H1 (cell line): ENCODE data around the gene CDC42SE2. TPM values are rescaled to one million over a fixed set of nuclear protein-coding genes. Genes with fewer than 3 reads are reported as not detected.

ENCODE experiments used
- CTCF ChIA-PET: fragments of 300-600 bp; sonication (Branson Sonifier 250); formaldehyde crosslinking; loops from one replicate; lab custom pipeline; 2021; ENCODE audit not compliant: partially characterized antibody; lab: Charles Lee
- POLR2A ChIA-PET: fragments of 300-600 bp; sonication (Branson Sonifier 250); formaldehyde crosslinking; loops from one replicate; lab custom pipeline; 2021; ENCODE audit warnings: inconsistent platforms; ENCODE audit not compliant: partially characterized antibody; lab: Charles Lee
- DNase-seq, 2 experiments: peaks; one replicate each; pipeline versions ENCODE4 v3.0.0 to v3.0.0-alpha.2; 2010 to 2022; ENCODE audit warnings: low spot score in 2 of 2, low read depth in 1 of 2, mixed read lengths in 1 of 2
- FAIRE-seq: peaks from 2 replicates; lab custom pipeline; 2011; peaks lifted over from hg19 to GRCh38; lab: Jason Lieb, UNC
- H2AFZ ChIP-seq: 2 replicates; pipeline ENCODE4 v1.8.1; 2012; ENCODE audit warnings: low read length, inconsistent platforms
- H2AK5ac ChIP-seq: 2 replicates; pipeline ENCODE4 v1.6.1; 2013; ENCODE audit warnings: low read depth, low read length
- H2BK120ac ChIP-seq: replicated peaks from 2 replicates; pipeline ENCODE3; 2013; ENCODE audit warnings: low read depth, low read length, inconsistent platforms
- H2BK12ac ChIP-seq: 2 replicates; pipeline ENCODE4 v1.6.1; 2013; ENCODE audit warnings: low read depth, low read length
- H2BK15ac ChIP-seq: 2 replicates; pipeline ENCODE4 v1.6.1; 2013; ENCODE audit warnings: low read length
- H2BK20ac ChIP-seq: 2 replicates; pipeline ENCODE4 v1.6.1; 2013; ENCODE audit warnings: low read length
- H2BK5ac ChIP-seq: 2 replicates; pipeline ENCODE4 v1.6.1; 2013; ENCODE audit warnings: low read depth, low read length
- H3K14ac ChIP-seq: 2 replicates; pipeline ENCODE4 v1.6.1; 2013; ENCODE audit warnings: inconsistent platforms; ENCODE audit not compliant: insufficient read length
- H3K18ac ChIP-seq: 2 replicates; pipeline ENCODE4 v1.6.1; 2013; ENCODE audit warnings: low read length; ENCODE audit errors: extremely low read depth
- H3K23ac ChIP-seq: 2 replicates; pipeline ENCODE4 v1.6.1; 2013; ENCODE audit warnings: inconsistent platforms; ENCODE audit not compliant: insufficient read length
- H3K23me2 ChIP-seq: 2 replicates; pipeline ENCODE4 v1.6.1; 2013; ENCODE audit warnings: low read depth, low read length
- H3K27ac ChIP-seq: 2 replicates; pipeline ENCODE4 v1.6.1; 2011; ENCODE audit warnings: low read depth, low read length, inconsistent platforms
- H3K27me3 ChIP-seq, 4 experiments: replicated peaks in 1 of 4; 1 replicate in 1 of 4; 2 replicates in 3 of 4; pipeline versions ENCODE4 v1.6.1 to v1.8.1; 2011 to 2013; ENCODE audit warnings: low read length in 3 of 4, mild to moderate bottlenecking in 3 of 4, inconsistent platforms in 2 of 4, mixed read lengths in 2 of 4, moderate library complexity in 1 of 4; ENCODE audit not compliant: control insufficient read depth in 3 of 4, insufficient read depth in 3 of 4; ENCODE audit errors: extremely low read depth in 1 of 4
- H3K36me3 ChIP-seq, 4 experiments: 2 replicates each; pipeline versions ENCODE4 v1.6.1 to v1.8.1; 2011 to 2013; ENCODE audit warnings: mild to moderate bottlenecking in 4 of 4, low read length in 3 of 4, moderate library complexity in 2 of 4, control low read depth in 1 of 4, inconsistent platforms in 1 of 4; ENCODE audit not compliant: insufficient read depth in 4 of 4, control insufficient read depth in 2 of 4
- H3K4ac ChIP-seq: replicated peaks from 2 replicates; pipeline ENCODE3; 2013; ENCODE audit warnings: low read length, low read depth, mixed read lengths, inconsistent platforms; ENCODE audit not compliant: insufficient read length
- H3K4me1 ChIP-seq, 4 experiments: replicated peaks in 1 of 4; 1 replicate in 1 of 4; 2 replicates in 3 of 4; pipeline versions ENCODE4 v1.6.1 to v1.8.1; 2011 to 2013; ENCODE audit warnings: low read length in 3 of 4, inconsistent platforms in 2 of 4, mixed read lengths in 1 of 4; ENCODE audit not compliant: insufficient read depth in 4 of 4, control insufficient read depth in 3 of 4
- H3K4me2 ChIP-seq, 2 experiments: 2 replicates each; pipeline versions ENCODE4 v1.6.1 to v1.8.1; 2011 to 2013; ENCODE audit warnings: low read depth in 2 of 2, low read length in 2 of 2, control low read depth in 1 of 2, inconsistent platforms in 1 of 2, mild to moderate bottlenecking in 1 of 2; ENCODE audit not compliant: insufficient read depth in 1 of 2
- H3K4me3 ChIP-seq, 4 experiments: fragments of 200-600, 300-600 bp in 1 of 4; sonication (generic), shearing (Covaris generic), sonication (Bioruptor Twin) in 1 of 4; 2 replicates each; pipeline versions ENCODE4 v1.5.1 to v1.8.1; 2011 to 2016; ENCODE audit warnings: low read length in 4 of 4, low read depth in 3 of 4, control low read depth in 2 of 4, inconsistent platforms in 2 of 4, mild to moderate bottlenecking in 2 of 4, mixed read lengths in 1 of 4, moderate library complexity in 1 of 4; ENCODE audit not compliant: insufficient read depth in 2 of 4; ENCODE audit errors: extremely low read depth in 1 of 4
- H3K56ac ChIP-seq: replicated peaks from 2 replicates; pipeline ENCODE3; 2013; ENCODE audit warnings: low read depth, mild to moderate bottlenecking, mixed read lengths, low read length, inconsistent platforms; ENCODE audit not compliant: insufficient read length
- H3K79me1 ChIP-seq: 2 replicates; pipeline ENCODE4 v1.6.1; 2013; ENCODE audit warnings: low read depth, low read length, control low read depth
- H3K79me2 ChIP-seq, 2 experiments: 2 replicates each; pipeline versions ENCODE4 v1.6.1 to v1.8.1; 2012 to 2013; ENCODE audit warnings: low read length in 2 of 2, mild to moderate bottlenecking in 2 of 2, inconsistent platforms in 1 of 2; ENCODE audit not compliant: insufficient read depth in 2 of 2, control insufficient read depth in 1 of 2
- H3K9ac ChIP-seq, 4 experiments: replicated peaks in 1 of 4; 1 replicate in 1 of 4; 2 replicates in 3 of 4; pipeline versions ENCODE4 v1.6.1 to v1.8.1; 2011 to 2013; ENCODE audit warnings: low read depth in 3 of 4, low read length in 3 of 4, control low read depth in 2 of 4, mild to moderate bottlenecking in 2 of 4, moderate library complexity in 2 of 4, inconsistent platforms in 1 of 4; ENCODE audit errors: extremely low read depth in 1 of 4
- H3K9me3 ChIP-seq, 2 experiments: 2 replicates each; pipeline versions ENCODE4 v1.6.1 to v1.8.1; 2012 to 2013; ENCODE audit warnings: mild to moderate bottlenecking in 2 of 2, moderate library complexity in 2 of 2, control low read depth in 1 of 2, inconsistent platforms in 1 of 2, low read depth in 1 of 2, low read length in 1 of 2, mixed read lengths in 1 of 2; ENCODE audit not compliant: insufficient read depth in 2 of 2
- H4K20me1 ChIP-seq, 2 experiments: replicated peaks in 1 of 2; 2 replicates each; pipeline versions ENCODE3 to v1.8.1; 2011 to 2013; ENCODE audit warnings: inconsistent platforms in 2 of 2, low read length in 2 of 2, mild to moderate bottlenecking in 1 of 2; ENCODE audit not compliant: insufficient read depth in 2 of 2, control insufficient read depth in 1 of 2
- H4K5ac ChIP-seq: 2 replicates; pipeline ENCODE4 v1.6.1; 2013; ENCODE audit warnings: low read length, low read depth, mixed read lengths, inconsistent platforms; ENCODE audit not compliant: insufficient read length
- H4K8ac ChIP-seq: 2 replicates; pipeline ENCODE4 v1.8.0; 2013; ENCODE audit warnings: mild to moderate bottlenecking, moderate library complexity, low read length, inconsistent platforms; ENCODE audit not compliant: insufficient read depth; ENCODE audit errors: extremely low read depth
- H4K91ac ChIP-seq: replicated peaks from 2 replicates; pipeline ENCODE3; 2013; ENCODE audit warnings: low read length, mixed read lengths, inconsistent platforms; ENCODE audit not compliant: insufficient read length
- CBX5 ChIP-seq: fragments of 300-800, 300-1000 bp; sonication (generic); IDR thresholded peaks from 2 replicates; pipeline ENCODE4 v1.7.1; 2016; ENCODE audit warnings: antibody characterized with exemption, low read length, low read depth
- CHD1 ChIP-seq: IDR thresholded peaks from 2 replicates; pipeline ENCODE4 v1.6.1; 2012; ENCODE audit warnings: low read depth, low read length, improper control_type of control experiment
- HDAC6 ChIP-seq: IDR thresholded peaks from one replicate; pipeline ENCODE4 v1.7.1; 2012; ENCODE audit warnings: low read depth, mild to moderate bottlenecking, inconsistent platforms, low read length, moderate library complexity
- KDM1A ChIP-seq: fragments of 200-600, 300-600 bp; sonication (generic); IDR thresholded peaks from 2 replicates; pipeline ENCODE4 v1.7.1; 2016; ENCODE audit warnings: mild to moderate bottlenecking, low read length, borderline replicate concordance
- MAFK ChIP-seq: IDR thresholded peaks from 2 replicates; pipeline ENCODE4 v1.6.1; 2012; ENCODE audit warnings: low read depth, mild to moderate bottlenecking, improper control_type of control experiment, low read length
- NRF1 ChIP-seq: IDR thresholded peaks from 2 replicates; pipeline ENCODE4 v1.6.1; 2011; ENCODE audit warnings: mild to moderate bottlenecking, low read depth, low read length, improper control_type of control experiment
- PHF8 ChIP-seq: fragments of 200-600 bp; sonication (generic); conservative IDR thresholded peaks from 2 replicates; pipeline ENCODE4 v1.7.1; 2012; ENCODE audit warnings: low read depth, mild to moderate bottlenecking, inconsistent platforms, low read length, moderate library complexity
- POLR2AphosphoS5 ChIP-seq: IDR thresholded peaks from 2 replicates; pipeline ENCODE4 v1.6.1; 2011; ENCODE audit warnings: low read depth, low read length
- SP4 ChIP-seq: IDR thresholded peaks from 2 replicates; pipeline ENCODE4 v1.6.1; 2012; ENCODE audit warnings: low read length, inconsistent platforms
- WGBS, 2 experiments: shearing (Covaris generic) in 1 of 2; methylation state at CpG; one replicate each; pipeline versions ENCODE4 v1.1.6 to v1.1.7; 2013 to 2015; ENCODE audit warnings: low lambda C conversion rate in 2 of 2, mixed read lengths in 2 of 2, inconsistent platforms in 1 of 2, low coverage in 1 of 2, missing lambda C conversion rate in 1 of 2; ENCODE audit not compliant: insufficient replicate concordance in 2 of 2, insufficient coverage in 1 of 2, insufficient read length in 1 of 2; ENCODE audit errors: extremely low coverage in 1 of 2, missing lambda C conversion rate in 1 of 2; 5-methylcytosine and 5-hydroxymethylcytosine counted together
- polyA plus RNA-seq, 7 experiments: library from polyadenylated mRNA; depleted of rRNA in 3 of 7; stranded (reverse) in 5 of 7; unstranded in 2 of 7; fragments of >200 nt in 5 of 7; fragments of 200-250 nt in 2 of 7; gene quantifications; 1 replicate in 5 of 7; 2 replicates in 1 of 7; 4 replicates in 1 of 7; pipeline versions ENCODE4 v1.2.1 to v1.2.3, GENCODE V29; 2011 to 2013; ENCODE audit warnings: missing spikeins in 2 of 7, mixed read lengths in 2 of 7
- total RNA-seq: library from RNA; stranded (reverse); fragmentation: NEBNext Ultra II Directional; extraction: Animal tissue kit (Norgen Biotek cat#: 25700); gene quantifications from 2 replicates; pipeline ENCODE4 v1.2.1, GENCODE V29; 2021

Gene CDC42SE2
- total and polyA plus RNA-seq, 2 of the 8 experiments (the other 6 are each of a cell fraction or from before 2014, with no cell fraction given) = 16.7 to 30.8 TPM

GRCh38 chr5:131304414-131304813, 40.6 kb downstream of the CDC42SE2 start:
- Histone ChIP-seq H2AFZ (no peak overlapping the region), H4K91ac (no peak overlapping the region), H4K8ac (no peak overlapping the region), H2BK120ac (no peak overlapping the region), H3K4me3 (no peak overlapping the region), H4K20me1 (no peaks in the 10 kb centered on the region), H3K27me3 (no peaks in the 10 kb centered on the region), H3K27ac (no peak overlapping the region), H3K9ac (no peak overlapping the region), H3K9me3 (no peaks in the 10 kb centered on the region), H3K23me2 (no peaks in the 10 kb centered on the region), H3K79me2 (peaks cover 0 to 38% of the 10 kb centered on the region in 2 experiments; a peak in 3 of 4 replicates), H3K23ac (no peak overlapping the region), H2BK12ac (no peak overlapping the region), H4K5ac (no peak overlapping the region), H3K18ac (no peak overlapping the region), H3K56ac (no peak overlapping the region), H2BK5ac (no peak overlapping the region), H2BK20ac (no peak overlapping the region), H3K14ac (no peak overlapping the region), H2AK5ac (no peak overlapping the region), H3K36me3 (no peaks in the 10 kb centered on the region), H3K79me1 (no peaks in the 10 kb centered on the region; the same call in 1 of the 2 replicates), H3K4me2 (no peak overlapping the region), H3K4me1 (no peaks in the 10 kb centered on the region), H3K4ac (no peak overlapping the region), H2BK15ac (no peak overlapping the region)
- 91% methylated on average over 2 of the region's 2 CpGs; no CpG with 5 or more reads in 1 of the 2 experiments for WGBS, 2 experiments
- no peak for TF ChIP-seq POLR2AphosphoS5
- no peak for TF ChIP-seq NRF1
- no peak for TF ChIP-seq CHD1
- no peak for TF ChIP-seq MAFK
- no peak for TF ChIP-seq PHF8
- no peak for TF ChIP-seq KDM1A
- TF ChIP-seq CBX5 = no peak
- no peak for TF ChIP-seq SP4
- TF ChIP-seq HDAC6 = no peak
- DNase-seq (no peak), FAIRE-seq (no peak)
- ChIA-PET CTCF (interaction anchor here (1.0 kb wide), 1 partner anchor 118 kb away, joined by 3 read pairs; no protein-coding TSS in a partner anchor), POLR2A (interaction anchor here (1.5 kb wide), 1 partner anchor 8 kb away, joined by 6 read pairs; no protein-coding TSS in a partner anchor)
